CD4-positive, alpha-beta T cell treated with Interleukin-17A for 4 hours (primary cell): ENCODE results near the gene RAB34.

Experiments used
- DNase-seq: peaks from one replicate; pipeline ENCODE4 v3.0.0-alpha.2; 2020; ENCODE audit warnings: mixed read lengths

RAB34 gene

GRCh38 chr17:28710861-28711722, 6.6 kb downstream of the RAB34 start:
- peak; percentile 93 for DNase-seq

- DNase-seq, result no peak
Observed at GRCh38 chr17:28707339-28707720, 10.3 kb downstream of the RAB34 start.

- DNase-seq, result no peak
Observed at GRCh38 chr17:28706471-28707338, 11.0 kb downstream of the RAB34 start.

GRCh38 chr17:28705728-28706334, 11.8 kb downstream of the RAB34 start:
- no peak for DNase-seq

GRCh38 chr17:28705074-28705659, 12.5 kb downstream of the RAB34 start:
- no peak for DNase-seq

GRCh38 chr17:28704219-28704858, 13.3 kb downstream of the RAB34 start:
- no peak for DNase-seq

GRCh38 chr17:28703552-28704218, 14.0 kb downstream of the RAB34 start:
- no peak for DNase-seq

GRCh38 chr17:28702752-28703150, 14.9 kb downstream of the RAB34 start:
- no peak for DNase-seq

GRCh38 chr17:28702026-28702751, 15.5 kb downstream of the RAB34 start:
- DNase-seq, result no peak

- no peak for DNase-seq
Observed at GRCh38 chr17:28700830-28701492, 16.7 kb downstream of the RAB34 start.

- DNase-seq, result no peak
Observed at GRCh38 chr17:28700278-28700677, 17.4 kb downstream of the RAB34 start.

GRCh38 chr17:28698253-28698941, 19.3 kb downstream of the RAB34 start:
- DNase-seq, result no peak

GRCh38 chr17:28693869-28694268, 23.8 kb downstream of the RAB34 start:
- DNase-seq, result no peak

GRCh38 chr17:28689011-28689410, 28.7 kb downstream of the RAB34 start:
- DNase-seq, result no peak

- no peak for DNase-seq
Observed at GRCh38 chr17:28688481-28688880, 29.2 kb downstream of the RAB34 start.

GRCh38 chr17:28686296-28686695, 31.4 kb downstream of the RAB34 start:
- DNase-seq, result no peak

GRCh38 chr17:28685366-28685765, 32.3 kb downstream of the RAB34 start:
- DNase-seq, result no peak

- no peak for DNase-seq
Observed at GRCh38 chr17:28684963-28685362, 32.7 kb downstream of the RAB34 start.

GRCh38 chr17:28682655-28683054, 35.0 kb downstream of the RAB34 start:
- no peak for DNase-seq

- DNase-seq, result no peak
Observed at GRCh38 chr17:28675980-28676379, 41.7 kb downstream of the RAB34 start.
